Mucosa of stomach (tissue), 1 donor: Measurements from ENCODE around the gene PLEKHH2.

Experiments used
- H3K27me3 ChIP-seq: one replicate; pipeline ENCODE4 v1.7.0; 2013; ENCODE audit warnings: mild to moderate bottlenecking, low read length; ENCODE audit not compliant: control insufficient read depth, insufficient read depth
- H3K36me3 ChIP-seq: one replicate; pipeline ENCODE4 v1.7.0; 2013; ENCODE audit warnings: low read length; ENCODE audit not compliant: control insufficient read depth, insufficient read depth
- H3K4me1 ChIP-seq: one replicate; pipeline ENCODE4 v1.7.0; 2013; ENCODE audit warnings: mild to moderate bottlenecking, low read length; ENCODE audit not compliant: control insufficient read depth, insufficient read depth
- H3K4me3 ChIP-seq: one replicate; pipeline ENCODE4 v1.7.0; 2013; ENCODE audit warnings: low read length
- H3K9ac ChIP-seq: one replicate; pipeline ENCODE4 v1.7.0; 2013; ENCODE audit warnings: mild to moderate bottlenecking, low read length, moderate library complexity
- H3K9me3 ChIP-seq: one replicate; pipeline ENCODE4 v1.7.0; 2013; ENCODE audit warnings: mild to moderate bottlenecking, low read length, moderate library complexity; ENCODE audit not compliant: control insufficient read depth
- donor health status: Pancreatic carcinoma.

Gene PLEKHH2

GRCh38 chr2:43752302-43752701 is 115.2 kb downstream of the PLEKHH2 start:
- H3K4me1 ChIP-seq: no peaks in the 10 kb centered on the region

GRCh38 chr2:43754180-43754579 is 117.1 kb downstream of the PLEKHH2 start:
- Histone ChIP-seq H3K4me3 (no peak overlapping the region), H3K36me3 (no peaks in the 10 kb centered on the region), H3K4me1 (peaks cover 5% of the 10 kb centered on the region), H3K9ac (no peak overlapping the region), H3K9me3 (no peaks in the 10 kb centered on the region), H3K27me3 (no peaks in the 10 kb centered on the region)

More at GRCh38 chr2:43752302-43752701, 115.2 kb downstream of the PLEKHH2 start:
- Histone ChIP-seq H3K9ac (no peak overlapping the region), H3K27me3 (no peaks in the 10 kb centered on the region), H3K36me3 (no peaks in the 10 kb centered on the region), H3K4me3 (no peak overlapping the region), H3K9me3 (no peaks in the 10 kb centered on the region)

GRCh38 chr2:43758739-43759138 is 121.7 kb downstream of the PLEKHH2 start:
- H3K27me3 ChIP-seq: no peaks in the 10 kb centered on the region
- no peaks in the 10 kb centered on the region for H3K36me3 ChIP-seq
- no peaks in the 10 kb centered on the region for H3K9me3 ChIP-seq

GRCh38 chr2:43759195-43759594 is 122.1 kb downstream of the PLEKHH2 start:
- no peak overlapping the region for H3K4me3 ChIP-seq
- no peaks in the 10 kb centered on the region for H3K27me3 ChIP-seq
- no peaks in the 10 kb centered on the region for H3K9me3 ChIP-seq
- H3K9ac ChIP-seq: no peak overlapping the region
- H3K4me1 ChIP-seq: peaks cover 7% of the 10 kb centered on the region
- no peaks in the 10 kb centered on the region for H3K36me3 ChIP-seq

More at GRCh38 chr2:43758739-43759138, 121.7 kb downstream of the PLEKHH2 start:
- Histone ChIP-seq H3K4me3 (no peak overlapping the region), H3K9ac (no peak overlapping the region), H3K4me1 (peaks cover 7% of the 10 kb centered on the region)

- peaks cover 7% of the 10 kb centered on the region for H3K4me1 ChIP-seq
- no peak overlapping the region for H3K9ac ChIP-seq
- H3K27me3 ChIP-seq: no peaks in the 10 kb centered on the region
- no peaks in the 10 kb centered on the region for H3K9me3 ChIP-seq
- no peaks in the 10 kb centered on the region for H3K36me3 ChIP-seq
- no peak overlapping the region for H3K4me3 ChIP-seq
Observed at GRCh38 chr2:43762286-43762685, 125.2 kb downstream of the PLEKHH2 start.

- Histone ChIP-seq H3K9ac (no peak overlapping the region), H3K27me3 (no peaks in the 10 kb centered on the region), H3K36me3 (no peaks in the 10 kb centered on the region)
Observed at GRCh38 chr2:43763091-43763490, 126.0 kb downstream of the PLEKHH2 start.

GRCh38 chr2:43764086-43764705 is 127.1 kb downstream of the PLEKHH2 start:
- Histone ChIP-seq H3K4me1 (peaks cover 2% of the 10 kb centered on the region), H3K4me3 (no peak overlapping the region), H3K36me3 (no peaks in the 10 kb centered on the region), H3K9me3 (no peaks in the 10 kb centered on the region), H3K27me3 (no peaks in the 10 kb centered on the region), H3K9ac (no peak overlapping the region)

More at GRCh38 chr2:43763091-43763490, 126.0 kb downstream of the PLEKHH2 start:
- Histone ChIP-seq H3K4me1 (peaks cover 7% of the 10 kb centered on the region), H3K4me3 (no peak overlapping the region), H3K9me3 (no peaks in the 10 kb centered on the region)

GRCh38 chr2:43766006-43766405 is 128.9 kb downstream of the PLEKHH2 start:
- H3K4me3 ChIP-seq: no peak overlapping the region
- no peak overlapping the region for H3K9ac ChIP-seq
- no peaks in the 10 kb centered on the region for H3K4me1 ChIP-seq
- H3K36me3 ChIP-seq: no peaks in the 10 kb centered on the region
- H3K9me3 ChIP-seq: no peaks in the 10 kb centered on the region
- no peaks in the 10 kb centered on the region for H3K27me3 ChIP-seq

GRCh38 chr2:43773876-43774613 is 137.0 kb downstream of the PLEKHH2 start, which contains the start of gene DYNC2LI1:
Gene DYNC2LI1 (plus strand): TSS chr2:43774039. CDS start chr2:43774139, 100 bp downstream.
- peak within 1 kb of the TSS; percentile 74 for H3K4me3 ChIP-seq
- H3K4me1 ChIP-seq: no peaks in the 10 kb centered on the region
- H3K9ac ChIP-seq: peak within 1 kb of the TSS; percentile 89
- H3K27me3 ChIP-seq: no peaks in the 10 kb centered on the region
- no peaks in the 10 kb centered on the region for H3K9me3 ChIP-seq
- no peaks in the 10 kb centered on the region for H3K36me3 ChIP-seq

GRCh38 chr2:43774617-43775016 is 137.6 kb downstream of the PLEKHH2 start:
- Histone ChIP-seq H3K9me3 (no peaks in the 10 kb centered on the region), H3K36me3 (no peaks in the 10 kb centered on the region), H3K4me1 (no peaks in the 10 kb centered on the region), H3K4me3 (peak overlapping the region; percentile 74), H3K9ac (peak overlapping the region; percentile 89), H3K27me3 (no peaks in the 10 kb centered on the region)

- no peaks in the 10 kb centered on the region for H3K36me3 ChIP-seq
- H3K4me1 ChIP-seq: no peaks in the 10 kb centered on the region
- no peaks in the 10 kb centered on the region for H3K9me3 ChIP-seq
- H3K27me3 ChIP-seq: no peaks in the 10 kb centered on the region
- no peak overlapping the region for H3K4me3 ChIP-seq
- H3K9ac ChIP-seq: no peak overlapping the region
Observed at GRCh38 chr2:43776324-43776723, 139.3 kb downstream of the PLEKHH2 start.

- Histone ChIP-seq H3K4me3 (no peak overlapping the region), H3K27me3 (no peaks in the 10 kb centered on the region), H3K9ac (no peak overlapping the region), H3K4me1 (no peaks in the 10 kb centered on the region), H3K36me3 (no peaks in the 10 kb centered on the region), H3K9me3 (no peaks in the 10 kb centered on the region)
Observed at GRCh38 chr2:43777306-43777926, 140.4 kb downstream of the PLEKHH2 start.
